IPS-11a (cell line): ENCODE results near the gene UFSP1.
"Not testable (repeated sequence)": the region's sequence is repeated elsewhere in the genome, so short reads cannot be mapped to it uniquely, and the experiment has no call there.

Source experiments
- H3K4me3 ChIP-seq: one replicate; pipeline ENCODE4 v1.5.1; 2013; ENCODE audit warnings: low read depth, low read length, control low read depth

The UFSP1 gene

DNA sequence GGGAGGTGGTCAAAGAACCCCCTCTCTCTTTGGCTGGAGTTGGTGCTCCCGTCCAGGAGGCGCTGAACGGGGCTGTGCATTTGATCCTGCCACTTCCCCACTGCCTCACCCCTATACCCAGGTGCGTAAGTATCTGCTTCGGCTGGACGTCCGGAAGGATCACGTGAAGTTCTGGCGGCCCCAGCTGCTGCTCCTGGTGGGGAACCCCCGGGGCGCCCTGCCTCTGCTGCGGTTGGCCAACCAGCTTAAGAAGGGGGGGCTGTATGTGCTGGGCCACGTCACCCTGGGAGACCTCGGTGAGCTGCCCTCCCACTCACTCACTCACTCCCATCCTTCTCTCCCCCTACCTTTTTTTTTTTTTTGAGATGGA, 27.9 kb downstream of the UFSP1 start:
- H3K4me3 ChIP-seq: no peak overlapping the region

DNA sequence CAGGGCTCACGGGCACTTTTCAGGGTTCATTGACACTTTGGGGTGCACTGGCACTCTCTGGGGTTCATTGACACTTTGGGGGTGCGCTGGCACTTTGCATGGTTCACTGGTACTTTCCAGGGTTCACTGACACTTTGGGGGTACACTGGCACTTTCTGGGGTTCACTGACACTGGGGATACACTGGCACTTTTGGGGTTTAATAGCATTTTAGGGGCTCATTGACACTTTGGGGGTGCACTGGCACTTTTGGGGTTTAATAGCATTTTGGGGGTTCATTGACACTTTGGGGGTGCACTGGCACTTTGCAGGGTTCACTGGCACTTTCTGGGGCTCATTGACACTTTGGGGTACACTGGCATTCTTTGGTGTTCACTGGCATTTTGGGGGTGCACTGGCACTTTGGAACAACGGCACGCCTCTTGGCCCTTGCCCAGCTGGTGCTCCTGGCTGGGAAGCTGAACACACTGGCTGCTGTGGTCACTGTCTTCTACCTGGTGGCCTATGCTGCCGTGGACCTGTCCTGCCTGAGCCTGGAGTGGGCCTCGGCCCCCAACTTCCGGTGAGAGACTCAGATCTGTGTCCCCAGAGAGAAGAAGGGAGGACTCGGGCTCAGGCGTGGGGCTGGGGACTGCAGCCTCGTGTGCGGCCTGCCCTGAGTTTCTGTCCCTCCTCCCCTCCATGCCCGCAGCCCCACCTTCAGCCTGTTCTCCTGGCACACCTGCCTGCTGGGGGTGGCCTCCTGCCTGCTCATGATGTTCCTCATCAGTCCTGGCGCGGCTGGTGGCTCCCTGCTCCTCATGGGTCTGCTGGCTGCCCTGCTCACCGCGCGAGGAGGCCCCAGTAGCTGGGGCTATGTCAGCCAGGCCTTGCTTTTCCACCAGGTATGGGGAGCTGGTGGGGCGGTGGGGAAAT, 28.6 kb downstream of the UFSP1 start:
- H3K4me3 ChIP-seq: no peak overlapping the region

DNA sequence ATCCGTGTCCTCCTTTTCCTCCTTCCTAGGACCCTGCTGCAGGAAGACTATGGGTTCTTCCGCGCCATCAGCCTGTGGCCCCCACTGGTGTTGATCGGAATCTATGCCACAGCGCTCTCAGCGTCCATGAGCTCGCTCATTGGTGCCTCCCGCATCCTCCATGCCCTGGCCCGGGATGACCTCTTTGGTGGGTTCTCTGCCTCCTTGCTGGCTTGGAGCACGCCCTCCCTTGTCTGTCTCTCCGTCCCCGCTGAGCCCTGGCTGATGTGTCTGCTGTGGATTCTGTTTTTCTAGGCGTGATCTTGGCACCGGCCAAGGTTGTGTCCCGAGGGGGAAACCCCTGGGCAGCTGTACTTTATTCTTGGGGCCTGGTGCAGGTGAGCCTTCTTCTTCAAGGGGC, 29.7 kb downstream of the UFSP1 start:
- no peak overlapping the region for H3K4me3 ChIP-seq

DNA sequence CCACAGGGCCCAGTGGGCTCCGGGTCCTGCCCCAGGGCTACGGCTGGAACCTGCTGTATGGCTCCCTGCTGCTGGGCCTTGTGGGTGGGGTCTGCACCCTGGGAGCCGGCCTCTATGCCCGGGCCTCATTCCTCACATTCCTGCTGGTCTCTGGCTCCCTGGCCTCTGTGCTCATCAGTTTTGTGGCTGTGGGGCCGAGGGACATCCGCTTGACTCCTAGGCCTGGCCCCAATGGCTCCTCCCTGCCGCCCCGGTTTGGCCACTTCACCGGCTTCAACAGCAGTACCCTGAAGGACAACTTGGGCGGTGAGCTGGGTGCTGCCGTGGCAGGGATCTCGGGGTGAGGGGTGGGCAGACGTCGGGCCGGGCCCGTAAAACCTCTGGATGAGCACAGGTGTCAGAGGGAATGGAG, 32.6 kb downstream of the UFSP1 start:
- H3K4me3 ChIP-seq: no peak overlapping the region

DNA sequence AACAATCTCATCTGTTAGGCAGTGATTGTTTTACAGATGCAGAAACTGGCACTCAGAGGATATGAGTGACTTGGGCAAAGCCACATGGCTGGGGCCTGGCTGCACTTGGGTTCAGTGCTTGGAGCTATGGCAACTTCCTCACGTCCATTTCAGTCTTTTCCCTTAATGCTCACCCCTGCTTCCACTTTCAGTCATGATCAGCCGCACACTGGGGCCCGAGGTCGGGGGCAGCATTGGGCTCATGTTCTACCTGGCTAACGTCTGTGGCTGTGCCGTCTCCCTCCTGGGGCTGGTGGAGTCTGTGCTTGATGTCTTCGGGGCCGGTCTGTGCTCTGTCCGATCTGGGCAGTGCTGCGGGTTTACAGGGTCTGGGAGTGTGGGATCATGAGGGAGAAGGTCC, 34.0 kb downstream of the UFSP1 start:
- no peak overlapping the region for H3K4me3 ChIP-seq

DNA sequence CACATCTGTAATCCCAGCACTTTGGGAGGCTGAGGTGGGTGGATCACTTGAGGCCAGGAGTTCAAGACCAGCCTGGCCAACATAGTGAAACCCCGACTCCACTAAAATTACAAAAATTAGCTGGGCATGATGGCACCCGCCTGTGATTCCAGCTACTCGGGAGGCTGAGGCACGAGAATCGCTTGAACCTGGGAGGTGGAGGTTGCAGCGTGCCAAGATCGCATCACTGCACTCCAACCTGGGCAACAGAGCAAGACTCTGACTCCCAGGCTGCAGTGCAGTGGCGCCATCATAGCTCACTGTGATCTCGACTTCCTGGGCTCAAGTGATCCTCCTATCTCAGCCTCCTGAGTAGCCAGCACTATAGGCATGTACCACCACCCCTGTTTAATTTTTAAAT, 34.6 kb downstream of the UFSP1 start:
- not testable (repeated sequence) for H3K4me3 ChIP-seq

DNA sequence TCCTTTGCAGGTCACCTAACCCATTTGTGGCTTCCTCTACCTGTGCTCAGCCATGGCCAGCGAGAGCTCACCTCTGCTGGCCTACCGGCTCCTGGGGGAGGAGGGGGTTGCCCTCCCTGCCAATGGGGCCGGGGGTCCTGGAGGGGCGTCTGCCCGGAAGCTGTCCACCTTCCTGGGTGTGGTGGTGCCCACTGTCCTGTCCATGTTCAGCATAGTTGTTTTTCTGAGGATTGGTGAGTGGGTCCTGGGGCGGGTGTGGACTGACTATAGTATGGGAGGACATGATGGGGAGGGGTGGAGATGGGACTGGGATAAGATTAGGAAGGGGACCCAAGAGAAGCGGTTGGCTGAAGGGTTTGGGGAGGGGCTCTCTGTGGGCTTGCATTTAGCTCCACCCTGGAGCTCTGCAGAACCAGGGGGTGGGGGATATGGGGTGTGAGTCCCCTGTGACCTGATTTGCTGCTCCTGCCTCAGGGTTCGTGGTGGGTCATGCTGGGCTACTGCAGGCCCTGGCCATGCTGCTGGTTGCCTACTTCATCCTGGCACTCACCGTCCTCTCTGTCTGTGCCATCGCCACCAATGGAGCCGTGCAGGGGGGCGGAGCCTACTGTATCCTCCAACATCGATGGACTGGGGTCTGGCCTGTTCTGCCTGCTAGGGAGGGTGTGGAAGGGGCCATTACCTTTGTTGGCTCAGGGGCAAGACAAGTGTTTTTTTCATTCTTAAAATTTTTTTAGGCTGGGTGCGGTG, 35.2 kb downstream of the UFSP1 start:
- no peak overlapping the region for H3K4me3 ChIP-seq

DNA sequence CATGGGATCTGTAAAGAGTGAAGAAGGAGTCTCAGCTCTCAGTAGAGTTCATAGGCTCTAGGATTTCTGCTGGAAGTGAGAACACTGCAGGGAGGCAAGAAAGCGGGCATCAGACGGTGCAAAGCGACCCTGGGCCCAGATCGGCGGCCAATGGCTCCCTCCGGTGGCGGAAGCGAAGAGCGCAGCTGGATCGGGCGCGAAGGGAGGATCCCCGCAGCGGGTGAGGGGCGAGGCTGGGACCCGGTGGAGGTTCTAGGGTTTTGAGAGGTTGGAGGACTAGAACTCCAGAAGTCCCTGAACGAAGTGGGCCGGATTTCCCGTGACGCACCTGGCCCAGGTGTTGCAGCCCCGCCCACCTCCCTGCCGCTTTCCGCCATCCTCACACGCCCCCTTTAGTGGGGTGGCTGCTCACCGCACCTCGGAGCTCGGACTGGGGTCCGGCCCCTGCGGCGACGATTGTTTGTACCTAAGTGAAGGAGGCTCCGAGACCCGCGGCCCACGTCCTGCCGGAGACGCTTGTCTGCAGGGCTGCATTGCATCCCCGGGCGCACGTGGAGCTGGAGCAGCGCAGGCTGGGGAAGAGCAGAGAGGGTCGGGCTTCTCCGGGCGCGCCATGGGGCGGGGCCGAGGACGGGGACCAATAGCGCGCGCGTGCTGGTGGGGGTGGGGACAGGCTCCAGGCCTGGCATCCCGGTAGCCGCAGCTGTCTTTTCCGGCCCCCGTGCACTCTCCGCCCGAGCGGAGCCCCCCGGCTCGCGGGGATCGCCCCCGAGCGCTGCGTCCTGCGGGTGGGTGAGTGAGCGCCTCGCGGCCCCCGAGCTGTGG, 37.3 kb downstream of the UFSP1 start, which contains the start of gene SLC12A9:
SLC12A9 (plus strand) TSS at position 666 of the 825 bp plus-strand sequence. CDS start 1,485 bp downstream, outside the sequence.
- H3K4me3 ChIP-seq: peak within 1 kb of the TSS; percentile 66

DNA sequence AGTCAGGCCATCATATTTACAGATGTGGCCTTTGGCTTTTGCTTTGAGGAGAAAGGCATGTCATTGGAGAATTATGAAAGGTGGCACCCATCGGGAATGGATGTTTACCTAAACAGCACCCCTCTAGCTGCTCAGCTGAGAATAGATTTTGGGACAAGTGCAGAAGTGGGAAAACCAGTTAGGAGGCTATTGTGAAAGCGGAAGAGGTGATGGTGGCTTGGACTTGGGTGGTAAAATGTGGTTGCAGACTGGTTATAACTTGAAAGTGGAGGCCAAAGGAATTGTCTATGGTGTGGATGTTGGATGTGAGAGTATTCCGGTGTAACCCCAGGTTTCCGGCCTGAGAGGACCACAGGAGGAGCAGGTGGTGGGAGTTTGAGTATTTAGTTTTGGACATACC, 42.2 kb downstream of the UFSP1 start:
- H3K4me3 ChIP-seq: no peak overlapping the region

DNA sequence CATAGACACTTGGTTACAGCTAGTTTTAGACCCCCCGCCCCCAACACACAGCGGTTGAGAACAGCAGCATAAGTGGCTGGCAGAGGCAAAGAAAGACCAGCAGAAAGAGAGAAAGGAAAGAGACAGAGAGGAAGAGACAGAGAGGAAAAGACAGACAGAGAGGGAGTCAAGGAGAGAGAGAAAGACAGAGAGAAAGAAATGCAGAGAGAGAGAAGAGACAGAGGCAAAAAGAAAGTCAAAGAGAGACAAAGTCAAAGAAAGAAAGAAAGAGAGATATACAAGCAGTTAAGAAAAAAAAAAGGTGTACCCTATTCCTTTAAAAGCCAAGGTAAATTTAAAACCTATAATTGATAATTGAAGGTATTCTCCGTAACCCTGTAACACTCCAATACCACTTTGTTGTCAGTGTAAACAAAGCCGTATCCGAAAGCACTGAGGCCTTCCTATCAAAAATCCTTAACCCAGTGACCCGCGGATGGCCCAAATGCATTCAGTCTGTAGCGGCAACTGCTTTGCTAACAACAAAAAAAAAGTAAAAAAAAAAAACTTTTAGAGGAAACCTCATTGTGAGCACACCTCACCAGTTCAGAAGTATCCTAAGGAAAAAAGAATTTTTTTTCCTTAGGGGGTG, 48.9 kb downstream of the UFSP1 start:
- no peak overlapping the region for H3K4me3 ChIP-seq

DNA sequence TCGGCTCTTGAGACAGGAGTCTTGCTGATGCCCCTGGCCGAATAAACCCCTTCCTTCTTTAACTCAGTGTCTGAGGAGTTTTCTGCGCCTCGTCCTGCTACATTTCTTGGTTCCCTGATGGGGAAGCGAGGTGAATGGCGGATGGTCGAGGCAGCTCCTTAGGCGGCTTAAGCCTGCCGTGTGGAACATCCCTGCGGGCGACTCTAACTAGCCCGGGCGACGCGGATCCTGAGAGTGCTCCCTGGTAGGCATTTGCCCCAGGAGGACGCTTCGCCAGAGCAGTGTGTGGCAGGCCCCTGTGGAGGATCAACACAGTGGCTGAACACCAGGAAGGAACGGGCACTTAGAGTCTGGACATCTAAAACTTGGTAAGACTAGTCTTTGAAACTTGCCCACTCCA, 50.2 kb downstream of the UFSP1 start:
- no peak overlapping the region for H3K4me3 ChIP-seq
